Esophagus muscularis mucosa (tissue), 4 donors: ENCODE results near the gene RHOBTB1. TPM values are rescaled to one million over a fixed set of nuclear protein-coding genes. Genes with fewer than 3 reads are reported as not detected.

Experiments used
- DNase-seq: peaks from one replicate; pipeline ENCODE4 v3.0.0-alpha.2; 2017; ENCODE audit errors: extremely low spot score
- H3K27ac ChIP-seq, 4 donors: fragments of 200-600 bp; sonication (generic); replicated peaks in 1 of 4; 1 replicate in 3 of 4; 2 replicates in 1 of 4; pipeline ENCODE4 v1.5.1; 2016 to 2019; ENCODE audit warnings: mild to moderate bottlenecking in 1 of 4
- H3K27me3 ChIP-seq, 4 donors: fragments of 200-600 bp; sonication (generic); one replicate each; pipeline versions ENCODE4 v1.5.1 to v1.6.0; 2016 to 2019
- H3K36me3 ChIP-seq, 4 donors: fragments of 200-600 bp; sonication (generic); one replicate each; pipeline ENCODE4 v1.5.1; 2016 to 2019
- H3K4me1 ChIP-seq, 4 donors: fragments of 200-600 bp; sonication (generic); one replicate each; pipeline ENCODE4 v1.5.1; 2016 to 2019
- H3K4me3 ChIP-seq, 4 donors: fragments of 200-600 bp; sonication (generic); 1 replicate in 2 of 4; 2 replicates in 2 of 4; pipeline ENCODE4 v1.5.1; 2016 to 2019; ENCODE audit warnings: mild to moderate bottlenecking in 4 of 4, moderate library complexity in 1 of 4
- H3K9me3 ChIP-seq, 4 donors: fragments of 200-600 bp; sonication (generic); 1 replicate in 3 of 4; 2 replicates in 1 of 4; pipeline ENCODE4 v1.5.1; 2016 to 2019
- CTCF ChIP-seq, 3 experiments: fragments of 200-600 bp in 2 of 3; fragments of 450-650 bp in 1 of 3; sonication (generic) in 2 of 3; IDR thresholded peaks; one replicate each; pipeline ENCODE4 v1.5.1; 2017 to 2019; ENCODE audit warnings: antibody characterized with exemption in 3 of 3, mild to moderate bottlenecking in 2 of 3, moderate library complexity in 1 of 3
- EP300 ChIP-seq: sonication (generic); formaldehyde crosslinking; IDR thresholded peaks from one replicate; pipeline ENCODE4 v1.6.1; 2017; ENCODE audit warnings: antibody characterized with exemption
- POLR2A ChIP-seq: fragments of 450-650 bp; IDR thresholded peaks from one replicate; pipeline ENCODE4 v1.6.1; 2017; ENCODE audit warnings: antibody characterized with exemption, moderate library complexity, mild to moderate bottlenecking, low read depth
- POLR2AphosphoS5 ChIP-seq, 2 donors: sonication (generic); formaldehyde crosslinking; IDR thresholded peaks; one replicate each; pipeline ENCODE4 v1.6.1; 2017; ENCODE audit warnings: antibody characterized with exemption in 2 of 2
- WGBS: methylation state at CpG from one replicate; pipeline ENCODE4 v1.1.5; 2018; 5-methylcytosine and 5-hydroxymethylcytosine counted together
- intact Hi-C: fragments of 100-400 bp; cut with DNase I; formaldehyde crosslinking; loops from one replicate; pipeline ENCODE4 v1.15.1; 2023
- total RNA-seq, 4 donors: library from RNA; depleted of rRNA; stranded (reverse); fragments of >200 nt; gene quantifications; one replicate each; pipeline versions ENCODE4 v1.1.0 to v1.2.1, GENCODE V29; 2016

Gene RHOBTB1
- total RNA-seq, 4 donors from 2014 or later: 16.7 to 39.2 (median 20.1) TPM

GRCh38 chr10:60944910-60945297, 919 bp upstream of the RHOBTB1 start:
- TF ChIP-seq POLR2AphosphoS5 (IDR thresholded peaks at IDR 0.05) (no peak), POLR2A (no peak), EP300 (no peak), CTCF (IDR thresholded peaks at IDR 0.05) (no peak)
- Histone ChIP-seq H3K36me3 (no peaks in the 10 kb centered on the region), H3K9me3 (no peaks in the 10 kb centered on the region), H3K4me1 (peaks cover 15 to 38% (median 34%) of the 10 kb centered on the region in 4 donors), H3K27ac (peak overlapping the region; percentile 96 to 98 (median 96)), H3K27me3 (no peaks in the 10 kb centered on the region), H3K4me3 (peak overlapping the region; percentile 78 to 94 (median 86))
- intact Hi-C loops: loop anchor here (5.0 kb wide), 1 partner anchor 38 kb away; no protein-coding TSS in a partner anchor
- WGBS: 39% methylated on average over 3 of the region's 4 CpGs
- DNase-seq: no peak

GRCh38 chr10:60943316-60944057, 498 bp downstream of the RHOBTB1 start:
- TF ChIP-seq CTCF (IDR thresholded peaks at IDR 0.05): peak in 1 of 3 experiments; percentile 6
- TF ChIP-seq POLR2AphosphoS5 (IDR thresholded peaks at IDR 0.05): peak in 1 of 2 donors; percentile 13
- no peak for TF ChIP-seq POLR2A
- no peak for TF ChIP-seq EP300
- H3K27me3 ChIP-seq: no peaks in the 10 kb centered on the region
- WGBS: 2% methylated on average over 21 of the region's 44 CpGs
- H3K36me3 ChIP-seq: peaks cover 0 to 5% (median 0%) of the 10 kb centered on the region in 4 donors
- peak overlapping the region; percentile 78 to 94 (median 86) for H3K4me3 ChIP-seq
- peak overlapping the region; percentile 96 to 98 (median 96) for H3K27ac ChIP-seq
- DNase-seq: peak; percentile 94
- H3K9me3 ChIP-seq: no peaks in the 10 kb centered on the region
- peaks cover 15 to 47% (median 41%) of the 10 kb centered on the region in 4 donors for H3K4me1 ChIP-seq
- intact Hi-C loops: loop anchor here (5.0 kb wide), 1 partner anchor 36 kb away; no protein-coding TSS in a partner anchor

- H3K9me3 ChIP-seq: no peaks in the 10 kb centered on the region
- H3K4me3 ChIP-seq: peak overlapping the region; percentile 78 to 94 (median 86)
- intact Hi-C loops: loop anchor here (5.0 kb wide), 1 partner anchor 36 kb away; no protein-coding TSS in a partner anchor
- H3K36me3 ChIP-seq: peaks cover 0 to 5% (median 0%) of the 10 kb centered on the region in 4 donors
- no peak for TF ChIP-seq CTCF (IDR thresholded peaks at IDR 0.05)
- no peak for TF ChIP-seq POLR2A
- no peak for TF ChIP-seq EP300
- TF ChIP-seq POLR2AphosphoS5 (IDR thresholded peaks at IDR 0.05): no peak
- H3K4me1 ChIP-seq: peaks cover 22 to 54% (median 48%) of the 10 kb centered on the region in 4 donors
- H3K27me3 ChIP-seq: no peaks in the 10 kb centered on the region
- no peak for DNase-seq
- under 1% methylated on average over 13 of the region's 13 CpGs for WGBS
- peak overlapping the region; percentile 96 to 98 (median 96) for H3K27ac ChIP-seq
Measured at GRCh38 chr10:60942788-60943315, 1.1 kb downstream of the RHOBTB1 start.

- no peaks in the 10 kb centered on the region for H3K27me3 ChIP-seq
- no peak for TF ChIP-seq POLR2A
- TF ChIP-seq POLR2AphosphoS5 (IDR thresholded peaks at IDR 0.05): no peak
- TF ChIP-seq EP300: no peak
- TF ChIP-seq CTCF (IDR thresholded peaks at IDR 0.05): no peak
- no peak for DNase-seq
- intact Hi-C loops: loop anchor here (5.0 kb wide), 1 partner anchor 35 kb away; no protein-coding TSS in a partner anchor
- peak overlapping the region; percentile 78 to 94 (median 86) for H3K4me3 ChIP-seq
- H3K36me3 ChIP-seq: peaks cover 0 to 5% (median 0%) of the 10 kb centered on the region in 4 donors
- peaks cover 27 to 60% (median 53%) of the 10 kb centered on the region in 4 donors for H3K4me1 ChIP-seq
- no peaks in the 10 kb centered on the region for H3K9me3 ChIP-seq
- 29% methylated on average over 2 of the region's 2 CpGs for WGBS
- H3K27ac ChIP-seq: peak overlapping the region; percentile 96 to 98 (median 96)
Measured at GRCh38 chr10:60942134-60942787, 1.7 kb downstream of the RHOBTB1 start.
